Stimulated activated CD4-positive, alpha-beta T cell treated with anti-CD3 and anti-CD28 coated beads, TNF-alpha, amount 100 ng/mL, for 24 hours (primary cell): ENCODE results near the gene PACRG.

ENCODE experiments used
- DNase-seq, 3 experiments: peaks; one replicate each; pipeline ENCODE4 v3.0.0-alpha.2; 2020; ENCODE audit warnings: low read depth in 3 of 3

PACRG gene

DNA sequence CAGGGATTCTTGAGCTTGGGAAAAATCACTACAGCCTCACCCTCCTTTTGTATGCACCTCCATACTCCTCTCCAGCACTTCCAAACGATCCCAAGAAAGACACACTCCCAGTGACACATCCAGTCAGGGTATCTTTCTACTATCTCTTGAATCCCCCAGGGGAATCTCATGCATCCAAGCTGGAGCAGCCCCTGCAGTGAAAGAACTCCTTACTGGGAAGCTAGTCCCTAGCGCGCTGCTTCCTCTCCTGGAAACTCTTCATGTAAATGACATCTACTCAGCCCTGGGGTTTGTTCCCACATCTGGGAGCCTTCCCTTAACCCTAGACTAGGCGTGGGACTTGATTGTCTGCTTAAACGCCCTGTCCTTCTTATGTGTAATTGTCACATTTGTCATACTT is 357.7 kb downstream of the PACRG start:
- no peak for DNase-seq

DNA sequence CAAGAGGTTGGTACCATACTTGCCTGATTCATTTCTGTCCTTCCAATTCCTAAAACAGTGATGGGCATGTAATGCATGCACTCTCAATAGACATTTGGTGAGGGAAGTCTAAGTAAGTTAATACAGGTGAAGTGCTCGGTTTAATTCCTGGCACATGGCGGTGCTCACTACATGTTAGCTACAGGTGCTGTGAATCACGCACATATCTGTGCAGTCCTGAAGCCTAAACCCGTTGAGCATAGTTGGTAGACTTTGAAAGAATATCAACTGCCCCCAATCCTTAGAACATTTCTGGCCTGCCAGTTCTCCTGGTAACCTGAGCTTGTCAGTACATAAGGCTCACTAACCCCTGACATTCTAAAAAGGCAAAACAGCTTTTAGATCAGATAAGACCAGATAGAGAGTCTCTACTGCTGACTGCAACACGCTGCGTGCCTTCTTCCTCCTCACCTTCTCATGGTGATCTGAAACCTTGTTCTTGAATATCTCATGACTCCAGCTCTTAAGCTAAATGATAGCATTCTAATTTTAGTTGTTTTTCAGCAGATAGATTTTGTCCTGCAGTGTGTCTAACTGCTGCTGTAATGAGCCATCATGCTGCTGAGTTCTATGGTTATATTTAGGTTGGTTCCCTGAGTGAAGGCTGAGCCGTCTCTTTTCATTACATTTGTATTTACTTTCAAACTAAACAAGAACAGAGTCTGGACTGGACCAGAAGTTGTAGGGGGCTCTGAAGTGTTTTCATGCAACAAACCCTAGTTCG is 358.3 kb downstream of the PACRG start:
- no peak for DNase-seq

DNA sequence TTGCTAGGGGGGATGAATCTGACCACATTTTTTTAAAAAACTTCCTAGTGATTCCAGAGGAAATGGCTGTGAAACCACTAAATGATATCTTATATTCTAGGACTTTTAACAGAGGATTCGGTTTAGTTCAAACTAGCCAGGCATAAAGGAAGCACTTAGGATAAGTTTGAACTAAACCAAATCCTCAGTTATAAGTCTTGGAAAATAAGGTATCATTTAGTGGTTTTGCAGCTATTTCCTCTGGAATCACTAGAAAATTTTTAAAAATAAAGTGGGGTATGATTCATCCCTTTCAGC is 358.8 kb downstream of the PACRG start:
- no peak for DNase-seq

DNA sequence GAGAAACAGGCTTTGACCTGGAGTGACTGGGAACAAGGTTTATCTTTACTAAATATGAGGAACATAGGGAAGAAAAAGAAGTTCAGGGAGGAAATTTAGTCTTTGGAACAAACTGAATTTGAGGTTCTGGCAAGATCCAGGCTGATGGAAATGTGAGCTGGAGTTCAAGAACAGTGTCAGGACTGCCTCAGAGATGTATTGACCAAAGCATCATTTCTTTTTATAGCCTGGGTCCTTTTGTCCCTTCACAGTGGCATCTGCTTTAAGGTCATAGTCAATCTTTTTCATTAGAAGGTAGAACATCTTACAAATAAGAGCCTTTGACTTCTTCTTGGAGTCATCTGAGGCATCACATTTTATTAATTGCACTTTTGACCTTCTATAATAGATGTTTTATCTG is 360.2 kb downstream of the PACRG start:
- no peak for DNase-seq

DNA sequence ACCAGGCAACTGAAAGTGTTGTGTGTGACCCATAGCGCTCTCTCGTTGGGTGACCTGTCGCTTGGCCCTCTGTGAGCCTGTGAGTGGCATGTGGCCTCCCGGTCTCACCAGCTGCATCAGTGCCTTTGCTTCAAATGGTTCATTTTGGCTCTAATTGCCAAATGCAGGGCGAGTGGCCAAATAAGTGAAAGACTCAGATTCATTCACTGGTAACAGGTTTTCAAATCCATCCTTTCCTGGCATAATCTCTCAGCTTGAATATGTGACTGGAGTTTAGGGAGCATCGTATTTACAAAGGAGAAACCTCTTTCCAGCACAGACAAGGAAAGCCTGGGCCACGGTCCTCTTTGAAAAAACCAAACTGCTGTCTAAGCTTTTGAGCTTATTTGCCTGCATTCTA is 365.1 kb downstream of the PACRG start:
- DNase-seq, result no peak

DNA sequence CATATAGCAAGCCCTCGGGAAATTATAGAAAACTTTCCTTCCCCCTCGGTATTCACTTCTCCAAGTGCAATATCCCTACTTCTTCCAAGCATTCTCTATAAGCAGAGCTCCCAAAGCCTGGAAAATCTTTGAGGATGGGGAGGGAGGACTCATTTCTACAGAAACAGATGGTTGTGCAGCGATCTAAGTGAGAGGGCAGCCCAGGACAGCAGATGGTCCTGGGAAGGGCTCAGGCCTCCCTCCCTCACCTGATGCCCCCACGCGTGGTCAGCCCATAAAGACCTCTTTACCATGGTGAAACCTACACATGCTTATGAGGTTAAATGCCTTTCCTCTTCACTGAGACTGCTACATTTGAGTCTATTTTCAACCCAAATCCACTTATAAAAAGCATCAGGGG is 367.1 kb downstream of the PACRG start:
- no peak for DNase-seq

DNA sequence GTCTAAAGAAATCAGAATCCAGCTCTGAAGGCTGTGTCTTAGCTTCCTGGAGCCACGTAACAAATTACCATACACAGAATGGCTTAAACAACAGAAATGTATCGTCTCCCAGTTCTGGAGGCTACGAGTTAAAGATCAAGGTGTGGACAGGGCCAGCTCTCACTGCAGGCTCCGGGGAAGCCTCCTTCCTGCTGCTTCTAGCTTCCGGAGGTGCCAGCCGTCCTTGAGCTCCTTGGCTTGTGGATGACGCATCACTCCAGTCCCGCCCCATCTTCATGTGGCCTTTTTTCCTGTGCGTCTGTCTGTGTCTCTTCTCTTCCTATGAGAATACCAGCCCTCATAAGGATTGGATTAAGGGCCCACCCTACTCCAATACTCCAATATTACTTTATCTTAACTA is 367.6 kb downstream of the PACRG start:
- no peak for DNase-seq

DNA sequence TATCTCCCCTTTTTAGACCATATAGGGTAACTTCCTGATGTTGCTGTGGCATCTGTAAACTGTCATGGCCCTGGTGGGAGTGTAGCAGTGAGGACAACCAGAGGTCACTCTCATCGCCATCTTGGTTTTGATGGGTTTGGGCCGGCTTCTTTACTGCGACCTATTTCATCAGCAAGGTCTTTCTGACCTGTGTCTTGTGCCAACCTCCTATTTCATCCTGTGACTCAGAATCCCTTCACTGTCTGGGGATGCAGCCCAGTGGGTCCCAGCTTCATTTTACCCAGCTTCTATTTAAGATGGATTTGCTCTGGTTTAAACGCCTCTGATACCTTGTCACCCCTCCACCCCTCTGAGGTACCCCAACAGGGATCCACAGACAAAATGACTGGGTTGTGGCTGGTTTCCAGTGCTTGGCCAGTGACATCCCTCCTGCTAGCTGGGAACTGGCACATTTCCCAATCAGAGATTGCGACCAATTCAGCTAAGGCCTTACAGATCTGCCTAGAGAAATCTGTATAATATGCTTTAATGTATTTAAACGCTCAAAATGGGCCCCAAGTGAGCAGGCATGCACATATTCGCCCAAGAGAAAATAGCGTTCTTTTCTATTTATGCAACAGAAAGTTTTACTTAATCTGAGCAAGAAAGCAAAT is 371.2 kb downstream of the PACRG start:
- no peak for DNase-seq

DNA sequence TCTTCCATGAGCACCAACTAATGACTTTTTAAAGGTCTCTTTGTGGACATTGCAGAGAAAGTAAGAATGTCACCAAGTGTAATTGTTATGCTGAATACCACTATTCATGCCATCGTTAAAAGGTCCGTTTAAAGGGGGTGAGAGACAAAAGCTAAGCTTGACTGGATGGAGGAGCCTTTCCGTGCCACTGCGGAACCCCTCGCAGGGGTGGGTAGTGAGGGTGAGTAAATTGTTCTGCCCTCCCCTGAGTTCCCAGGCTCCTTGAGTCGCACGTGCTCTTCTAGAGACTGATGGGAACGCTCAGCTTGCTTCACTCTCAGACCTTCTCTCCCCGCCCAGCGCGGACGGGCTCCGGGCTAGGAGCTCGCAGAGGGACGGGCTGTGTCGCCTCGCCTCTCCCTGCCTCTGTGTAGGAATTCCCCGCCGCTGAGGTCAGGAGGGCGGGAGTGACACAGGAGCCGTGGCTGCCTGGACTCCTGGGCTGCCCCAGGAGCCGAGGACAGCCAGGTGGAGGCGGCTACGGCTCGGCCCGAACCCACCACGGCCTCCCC is 371.9 kb downstream of the PACRG start:
- no peak for DNase-seq

DNA sequence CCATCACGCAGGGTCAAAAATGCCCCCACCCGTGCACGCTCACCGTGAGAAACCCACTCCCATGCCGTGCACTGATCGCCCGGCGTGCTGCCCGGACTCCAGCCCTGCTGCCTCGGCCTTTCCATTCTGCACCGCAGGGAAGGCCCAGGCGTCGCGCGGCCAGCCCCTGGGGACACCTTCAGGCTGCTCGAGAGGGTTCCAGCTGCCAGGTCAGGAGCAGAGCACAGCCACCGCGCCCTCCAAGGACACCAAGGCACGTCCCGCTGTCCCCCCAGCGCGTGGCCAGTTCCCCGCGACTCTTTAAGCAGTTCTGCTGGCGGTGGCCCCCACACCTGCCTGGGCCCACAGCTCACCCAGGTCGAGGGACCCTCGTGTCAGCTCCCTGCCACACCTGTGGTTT is 372.5 kb downstream of the PACRG start:
- DNase-seq, result no peak

DNA sequence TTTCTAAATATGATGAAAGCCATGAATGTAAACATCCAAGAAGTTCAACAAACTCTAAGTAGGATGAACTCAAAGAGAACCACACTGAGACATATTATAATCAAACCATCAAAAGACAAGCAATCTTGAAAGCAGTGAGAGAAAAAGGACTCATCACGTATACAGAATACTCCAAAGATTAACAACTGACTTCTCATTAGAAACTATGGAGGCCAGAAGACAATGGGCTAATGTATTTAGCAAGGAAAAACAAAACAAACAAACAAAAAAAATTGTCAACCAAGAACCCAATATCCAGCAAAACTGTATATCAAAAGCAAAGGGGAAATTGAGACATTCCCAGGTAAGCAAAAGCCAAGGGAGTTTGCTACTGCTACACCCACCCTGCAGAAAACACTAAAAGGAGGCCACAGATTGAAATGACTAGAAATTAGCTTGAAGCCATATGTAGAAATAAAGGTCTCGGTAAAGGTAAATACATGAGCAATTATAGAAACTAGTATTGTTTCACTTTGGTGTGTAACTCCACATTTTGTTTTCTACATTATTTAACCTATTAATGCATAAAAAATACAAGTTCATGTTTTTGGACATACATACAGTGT is 385.7 kb downstream of the PACRG start:
- no peak for DNase-seq

DNA sequence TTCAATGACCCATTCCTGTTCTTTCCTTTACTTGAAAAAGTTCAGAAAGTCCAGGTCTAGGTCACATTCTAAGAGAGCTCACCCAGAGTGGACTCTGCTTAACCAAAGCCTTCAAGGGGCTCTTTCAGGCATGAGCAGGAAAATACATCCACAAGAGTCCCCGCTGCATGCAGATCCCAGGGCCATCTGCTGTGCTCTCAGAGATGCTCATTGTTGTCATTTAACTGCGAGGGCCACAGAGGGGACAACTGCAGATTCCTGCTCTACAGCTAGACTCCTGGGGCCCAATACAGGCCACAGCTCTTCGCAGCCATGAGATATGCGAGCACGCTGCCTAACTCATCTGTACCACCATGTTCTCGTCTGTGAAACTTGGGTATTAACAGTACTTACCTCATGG is 391.2 kb downstream of the PACRG start:
- no peak for DNase-seq

DNA sequence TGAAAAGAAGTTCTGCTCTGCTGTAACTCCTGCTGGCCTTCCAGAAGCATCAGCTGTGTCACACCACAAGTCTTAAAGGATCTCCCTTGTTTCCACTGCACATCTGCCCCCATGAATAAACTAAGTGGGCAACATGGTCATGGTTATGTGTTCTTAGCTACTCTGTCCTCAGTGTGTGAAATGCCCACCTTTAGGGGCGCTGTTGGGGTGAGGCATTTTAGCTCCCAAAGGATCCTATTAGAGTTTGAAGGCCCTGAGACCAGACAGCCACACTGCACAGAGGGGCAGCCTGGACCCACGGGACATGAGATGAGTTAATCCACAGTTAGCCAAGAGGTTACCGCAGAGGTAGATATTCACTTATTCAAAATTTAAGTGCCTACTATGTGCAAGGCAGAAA is 392.4 kb downstream of the PACRG start:
- DNase-seq, result no peak

DNA sequence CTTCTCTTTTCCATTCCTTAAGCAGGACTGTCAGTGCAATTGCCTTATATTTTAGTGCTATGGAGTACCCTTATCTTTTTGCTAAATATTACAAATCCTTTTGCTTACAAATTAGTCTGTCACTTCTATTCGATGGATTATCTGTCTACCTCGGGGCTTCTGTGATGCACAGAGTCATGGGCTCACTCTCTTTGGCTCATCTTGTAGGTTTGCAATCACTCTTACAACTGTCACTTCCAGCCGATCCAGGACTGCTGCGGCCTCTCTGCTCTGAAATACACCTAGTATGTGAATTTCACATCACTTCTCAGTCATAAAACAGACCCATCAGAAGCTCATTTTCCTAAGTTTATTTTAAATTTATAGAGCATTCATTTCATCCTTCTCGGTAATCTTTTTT is 393.5 kb downstream of the PACRG start:
- DNase-seq, result no peak

DNA sequence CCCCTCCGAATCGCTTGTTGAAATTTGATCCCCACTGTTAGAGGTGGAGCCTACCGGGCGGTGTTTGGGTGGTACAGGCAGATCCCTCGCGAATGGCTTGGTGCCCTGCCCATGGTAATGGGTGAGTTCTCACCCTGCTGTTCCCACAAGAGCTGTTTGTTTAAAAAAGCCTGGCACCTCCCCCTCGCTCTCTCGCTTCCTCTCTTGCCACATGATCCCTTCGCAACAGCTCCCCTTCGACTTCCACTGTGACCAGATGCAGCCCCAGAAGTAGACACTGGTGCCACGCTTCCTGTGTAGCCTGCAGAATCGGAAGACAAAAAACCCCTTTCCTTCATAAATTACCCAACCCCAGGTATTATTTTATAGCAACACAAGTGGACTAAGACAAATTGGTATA is 394.6 kb downstream of the PACRG start:
- DNase-seq, result no peak

DNA sequence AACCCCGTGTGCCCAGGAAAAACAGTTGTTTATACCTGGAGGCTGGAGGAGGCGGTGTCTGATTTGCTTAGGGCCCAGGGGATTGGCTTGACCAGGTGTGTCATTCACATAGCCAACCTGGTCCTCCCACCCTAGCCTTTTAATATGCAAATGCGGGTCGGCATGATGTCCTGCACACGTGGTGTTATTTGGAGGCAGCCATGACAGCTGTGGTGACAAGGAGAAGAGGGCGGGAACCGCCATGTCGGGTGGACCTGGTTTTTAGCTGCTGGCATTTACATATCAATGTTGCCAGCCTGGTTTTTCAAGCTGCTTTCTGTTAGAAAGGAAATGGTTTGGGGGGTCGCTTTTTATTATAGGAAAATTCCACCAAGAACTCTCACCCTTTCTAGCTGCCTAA is 395.3 kb downstream of the PACRG start:
- DNase-seq, result no peak

DNA sequence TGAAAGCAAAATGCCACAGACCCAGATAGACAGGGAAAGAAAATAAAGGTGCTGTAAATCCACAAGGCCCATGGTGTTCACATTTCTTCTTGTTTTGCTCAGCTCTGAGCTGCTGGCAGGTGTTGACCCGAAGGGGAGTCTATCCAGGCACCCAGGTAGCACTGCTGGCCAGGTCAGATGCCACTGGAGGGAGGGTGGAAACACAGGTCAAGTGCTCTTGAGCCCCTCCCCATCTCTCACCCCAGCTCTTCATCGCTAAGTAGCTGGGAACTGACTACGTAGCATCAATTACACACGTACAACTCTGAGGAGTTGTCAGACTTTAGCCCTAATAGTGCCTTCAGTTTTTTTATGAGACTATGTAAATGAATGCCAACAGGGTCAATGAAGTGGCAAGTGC is 399.0 kb downstream of the PACRG start:
- DNase-seq, result no peak

DNA sequence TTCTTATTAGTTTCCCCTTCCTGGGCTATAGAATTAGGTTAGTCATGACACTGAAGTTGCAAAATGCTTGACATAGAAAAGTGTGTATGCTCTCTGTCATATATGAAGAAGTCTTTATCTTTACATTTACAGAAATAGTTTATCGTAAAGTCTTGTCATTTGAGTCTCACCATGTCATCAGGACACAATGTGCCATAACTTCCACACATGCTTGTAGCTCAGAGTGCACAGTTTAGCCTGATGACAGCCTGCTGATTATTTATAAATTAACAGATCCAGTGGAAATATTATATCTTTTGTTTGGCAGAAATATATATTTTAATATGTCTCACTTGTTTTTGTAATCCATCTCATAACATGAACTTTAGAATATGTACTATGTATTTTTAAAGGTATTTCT is 399.8 kb downstream of the PACRG start:
- DNase-seq, result no peak

DNA sequence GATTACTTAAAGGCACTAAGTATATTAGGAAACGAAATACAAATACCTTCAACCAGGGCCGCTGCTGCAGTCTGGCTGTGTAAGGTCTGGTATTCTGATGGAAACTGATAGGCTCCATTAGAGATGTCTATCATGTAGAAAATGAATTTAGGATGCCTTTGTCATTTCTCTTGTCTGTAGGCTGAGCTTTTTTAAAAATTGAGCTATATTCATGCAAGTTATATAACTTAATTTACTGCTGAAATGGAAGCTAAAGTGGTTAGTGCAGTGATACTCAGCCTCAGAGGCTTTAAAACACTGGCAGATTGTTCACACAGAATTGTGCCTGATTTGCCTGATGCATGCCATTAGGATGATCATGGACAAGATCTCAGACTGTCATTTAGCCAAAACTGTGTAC is 400.6 kb downstream of the PACRG start:
- no peak for DNase-seq

DNA sequence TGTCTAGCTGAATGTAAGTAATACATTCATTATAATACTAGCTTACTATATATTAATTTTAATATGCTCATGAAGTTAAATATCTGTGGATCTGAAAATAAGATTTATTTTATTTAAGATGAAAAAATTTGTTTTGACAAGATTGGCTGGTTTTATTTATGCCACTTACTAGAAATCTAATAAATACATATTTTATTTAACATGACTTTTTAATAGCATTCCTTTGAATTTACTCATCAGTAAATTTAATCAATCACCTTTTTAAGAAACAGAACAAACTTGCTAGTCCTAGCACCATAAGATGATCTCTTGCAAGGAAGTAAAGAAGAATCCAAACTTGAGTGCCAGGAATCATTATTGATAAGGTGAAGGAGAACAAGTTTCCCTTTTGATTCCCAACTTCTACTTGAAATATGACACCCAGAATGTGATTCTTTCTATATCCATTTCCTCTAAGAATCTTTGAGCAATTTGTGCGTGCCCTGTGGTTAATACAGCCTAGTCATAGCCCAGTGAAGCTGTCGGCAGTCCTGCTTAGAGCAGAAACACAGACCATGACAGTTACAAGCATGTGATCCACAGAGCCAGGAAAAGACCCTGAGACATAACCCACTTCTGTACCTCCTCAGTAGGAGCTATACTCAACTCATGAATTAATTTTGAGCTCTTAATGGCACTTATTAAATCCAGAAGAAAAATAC is 404.4 kb downstream of the PACRG start:
- no peak for DNase-seq

DNA sequence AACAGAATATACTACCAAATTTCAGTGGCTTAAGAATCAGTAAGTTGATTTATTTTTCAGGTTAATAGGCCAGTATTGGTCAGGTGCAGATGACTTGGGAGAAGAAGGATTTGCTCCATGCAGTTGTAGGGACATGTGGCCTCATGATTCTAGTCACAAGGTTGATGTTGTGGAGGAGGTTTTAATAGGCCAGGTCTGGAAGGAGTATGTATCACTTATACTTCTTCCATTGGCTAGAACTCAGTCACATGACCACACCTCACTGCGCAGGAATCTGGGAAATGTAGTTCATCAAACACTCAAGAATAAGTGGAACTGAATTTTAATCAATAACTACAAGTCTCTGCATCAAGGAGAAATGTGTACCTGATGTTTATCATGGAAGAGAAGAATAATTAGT is 405.2 kb downstream of the PACRG start:
- no peak for DNase-seq

DNA sequence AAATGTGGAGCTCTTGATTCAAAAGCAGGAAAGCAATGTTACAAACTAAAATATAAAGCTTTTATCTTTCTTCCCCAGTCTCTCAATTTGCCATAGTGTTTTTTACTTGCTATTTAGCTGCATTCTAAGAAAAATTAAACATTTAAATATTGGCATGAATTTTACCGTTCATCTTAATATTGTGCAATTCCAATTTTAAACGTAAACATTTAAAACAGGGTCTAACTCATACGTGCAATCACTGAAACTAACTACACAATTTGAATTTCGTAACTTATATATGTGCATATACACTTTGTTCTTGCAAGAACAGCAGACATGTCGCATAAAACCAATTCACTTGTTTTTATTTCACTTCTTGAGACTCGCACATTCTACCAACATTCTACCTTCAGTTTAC is 405.9 kb downstream of the PACRG start:
- no peak for DNase-seq
